HG02623 (cell line): ENCODE data around the gene CDC37L1.
"Not testable (repeated sequence)": the region's sequence is repeated elsewhere in the genome, so short reads cannot be mapped to it uniquely, and the experiment has no call there.

Experiments
- ATAC-seq: cut with Tn5 transposase; IDR thresholded peaks from one replicate; pipeline ENCODE4 v1.9.1; 2021; ENCODE audit warnings: moderate library complexity; ENCODE audit not compliant: unreplicated experiment

Gene CDC37L1

GRCh38 chr9:4750023-4750673 lies 70.8 kb downstream of the CDC37L1 start:
- no peak for ATAC-seq

DNA sequence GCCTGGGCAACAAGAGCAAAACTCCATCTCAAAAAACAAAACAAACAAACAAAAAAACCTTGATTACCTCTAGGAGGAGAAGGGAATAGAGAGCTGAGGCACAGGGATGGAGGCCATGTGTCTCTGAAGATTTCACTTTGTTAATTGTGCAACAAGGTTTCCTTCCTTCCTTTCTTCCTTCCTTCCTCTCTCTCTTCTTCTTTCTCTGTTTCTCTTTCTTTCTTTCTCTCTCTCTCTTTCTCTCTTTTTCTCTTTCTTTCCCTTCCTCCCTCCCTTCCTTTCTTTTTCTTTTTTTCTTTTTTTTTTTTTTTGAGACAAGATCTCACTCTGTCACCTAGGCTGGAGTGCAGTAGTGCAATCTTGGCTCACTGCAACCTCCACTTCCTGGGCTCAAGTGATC lies 75.2 kb downstream of the CDC37L1 start:
- not testable (repeated sequence) for ATAC-seq

GRCh38 chr9:4755026-4755609 lies 75.7 kb downstream of the CDC37L1 start:
- ATAC-seq, result no peak

DNA sequence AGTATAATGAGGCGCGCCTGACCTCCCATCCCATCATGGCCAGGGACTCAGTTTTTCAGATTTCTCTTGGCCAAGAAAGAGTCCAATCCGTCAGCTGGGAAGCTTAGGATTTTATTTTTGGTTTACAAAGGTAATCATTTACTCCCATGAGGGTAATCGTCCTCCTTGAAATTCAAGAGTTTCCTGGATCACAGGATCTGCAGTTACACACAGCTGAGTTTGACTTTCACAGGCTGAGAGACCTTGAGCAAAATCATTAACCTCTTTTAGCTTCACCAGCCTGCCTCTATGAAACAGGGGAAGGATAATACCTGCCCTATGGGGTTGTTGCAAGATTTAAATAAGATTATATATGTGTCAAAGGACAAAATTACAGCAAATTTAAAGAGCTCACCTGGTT lies 77.1 kb downstream of the CDC37L1 start:
- ATAC-seq, result no peak
